HCEC 1CT (cell line): ENCODE measurements around the gene FCHSD2.

Source experiments
- DNase-seq: peaks from one replicate; pipeline ENCODE4 v3.0.0-alpha.2; 2017

The FCHSD2 gene

GRCh38 chr11:73171436-73172161 lies 29.5 kb upstream of the FCHSD2 start:
- DNase-seq = no peak

- DNase-seq = no peak
Measured at GRCh38 chr11:73170140-73170539, 28.0 kb upstream of the FCHSD2 start.

GRCh38 chr11:73168925-73169579 lies 26.9 kb upstream of the FCHSD2 start:
- no peak for DNase-seq

GRCh38 chr11:73167363-73167954 lies 25.3 kb upstream of the FCHSD2 start:
- no peak for DNase-seq

GRCh38 chr11:73164803-73165540 lies 22.9 kb upstream of the FCHSD2 start:
- no peak for DNase-seq

- no peak for DNase-seq
Measured at GRCh38 chr11:73163638-73164174, 21.6 kb upstream of the FCHSD2 start.

- no peak for DNase-seq
Measured at GRCh38 chr11:73162196-73162740, 20.1 kb upstream of the FCHSD2 start.

GRCh38 chr11:73160005-73160760 lies 18.1 kb upstream of the FCHSD2 start:
- DNase-seq = no peak

GRCh38 chr11:73159297-73159696 lies 17.2 kb upstream of the FCHSD2 start:
- no peak for DNase-seq

GRCh38 chr11:73158356-73159051 lies 16.4 kb upstream of the FCHSD2 start:
- DNase-seq = no peak

- DNase-seq = peak; percentile 42
Measured at GRCh38 chr11:73157101-73158010, 15.2 kb upstream of the FCHSD2 start.

GRCh38 chr11:73156686-73157085 lies 14.6 kb upstream of the FCHSD2 start:
- DNase-seq = no peak

- no peak for DNase-seq
Measured at GRCh38 chr11:73156114-73156513, 14.0 kb upstream of the FCHSD2 start.

- no peak for DNase-seq
Measured at GRCh38 chr11:73155102-73155501, 13.0 kb upstream of the FCHSD2 start.

GRCh38 chr11:73154178-73154577 lies 12.1 kb upstream of the FCHSD2 start:
- DNase-seq = no peak

- no peak for DNase-seq
Measured at GRCh38 chr11:73152861-73153483, 10.9 kb upstream of the FCHSD2 start.

GRCh38 chr11:73152086-73152853 lies 10.2 kb upstream of the FCHSD2 start:
- no peak for DNase-seq

- DNase-seq = no peak
Measured at GRCh38 chr11:73151416-73151815, 9.3 kb upstream of the FCHSD2 start.

- DNase-seq = no peak
Measured at GRCh38 chr11:73149105-73149504, 7.0 kb upstream of the FCHSD2 start.
